Subcutaneous abdominal adipose tissue (tissue), 5 donors: ENCODE measurements around the gene NIPBL.
"Not testable (repeated sequence)": the region's sequence is repeated elsewhere in the genome, so short reads cannot be mapped to it uniquely, and the experiment has no call there.

Source experiments
- H3K27ac ChIP-seq: one replicate; pipeline ENCODE4 v1.7.0; 2013; ENCODE audit warnings: low read depth, mild to moderate bottlenecking, inconsistent platforms, low read length, moderate library complexity
- H3K27me3 ChIP-seq, 5 donors: one replicate each; pipeline ENCODE4 v1.7.0; 2013; ENCODE audit warnings: low read length in 5 of 5, inconsistent platforms in 1 of 5; ENCODE audit not compliant: control insufficient read depth in 5 of 5, insufficient read depth in 4 of 5
- H3K36me3 ChIP-seq, 5 donors: one replicate each; pipeline ENCODE4 v1.7.0; 2013; ENCODE audit warnings: low read length in 5 of 5; ENCODE audit not compliant: control insufficient read depth in 5 of 5, insufficient read depth in 5 of 5
- H3K4me1 ChIP-seq, 5 donors: one replicate each; pipeline ENCODE4 v1.7.0; 2013; ENCODE audit warnings: low read length in 5 of 5, mild to moderate bottlenecking in 3 of 5, moderate library complexity in 1 of 5; ENCODE audit not compliant: control insufficient read depth in 5 of 5, insufficient read depth in 5 of 5
- H3K4me3 ChIP-seq, 5 donors: one replicate each; pipeline ENCODE4 v1.7.0; 2013; ENCODE audit warnings: low read length in 5 of 5, low read depth in 1 of 5
- H3K9ac ChIP-seq, 5 donors: one replicate each; pipeline ENCODE4 v1.7.0; 2013; ENCODE audit warnings: low read length in 5 of 5, mild to moderate bottlenecking in 4 of 5, moderate library complexity in 3 of 5
- H3K9me3 ChIP-seq, 5 donors: one replicate each; pipeline ENCODE4 v1.7.0; 2013; ENCODE audit warnings: low read length in 5 of 5; ENCODE audit not compliant: control insufficient read depth in 5 of 5
- donor health status: healthy.
- donor health status: healthy.
- donor health status: healthy.
- donor health status: healthy.
- donor health status: healthy.

Gene NIPBL

DNA sequence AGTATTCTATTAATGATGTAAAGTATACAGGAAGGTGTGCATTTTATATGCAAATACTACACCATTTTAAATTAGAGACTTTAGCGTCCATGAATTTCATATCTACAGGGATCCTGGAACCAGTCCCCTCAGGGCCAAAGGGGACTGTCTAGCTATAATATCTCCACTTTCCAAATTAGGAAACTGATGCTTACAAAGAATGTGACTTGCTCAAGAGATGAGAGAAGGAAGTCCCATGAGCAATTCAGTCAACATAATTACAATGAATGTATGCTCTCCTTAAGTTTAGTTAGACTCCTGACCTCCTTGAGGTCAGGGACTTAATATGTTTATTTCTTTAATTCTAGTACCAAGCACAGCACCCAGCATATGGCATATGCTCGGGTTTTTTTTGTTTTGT, 23.7 kb downstream of the NIPBL start:
- Histone ChIP-seq H3K9ac (no peak overlapping the region), H3K4me3 (no peak overlapping the region), H3K36me3 (no peaks in the 10 kb centered on the region), H3K27me3 (no peaks in the 10 kb centered on the region), H3K27ac (no peak overlapping the region), H3K4me1 (peaks cover 0 to 20% (median 7%) of the 10 kb centered on the region in 5 donors), H3K9me3 (peaks cover 0 to 3% (median 0%) of the 10 kb centered on the region in 5 donors)

DNA sequence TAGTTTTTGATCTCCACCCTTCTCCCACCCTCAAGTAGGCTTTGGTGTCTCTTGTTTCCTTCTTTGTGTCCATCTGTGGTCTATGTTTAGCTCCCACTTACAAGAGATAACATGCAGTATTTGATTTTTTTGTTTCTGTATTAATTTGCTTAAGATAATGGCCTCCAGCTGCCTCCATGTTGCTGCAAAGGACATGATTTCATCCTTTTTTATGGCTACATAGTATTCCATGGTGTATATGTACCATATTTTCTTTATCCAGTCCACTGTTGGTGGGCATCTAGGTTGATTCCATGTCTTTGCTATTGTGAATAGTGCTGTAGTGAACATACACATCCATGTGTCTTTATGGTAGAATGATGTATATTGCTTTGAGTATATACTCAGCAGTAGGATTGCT, 24.5 kb downstream of the NIPBL start:
- H3K27me3 ChIP-seq, H3K4me3 ChIP-seq, H3K27ac ChIP-seq, H3K9ac ChIP-seq, H3K9me3 ChIP-seq, H3K36me3 ChIP-seq: not testable (repeated sequence)
- peaks cover 0 to 20% (median 7%) of the 10 kb centered on the region in 5 donors for H3K4me1 ChIP-seq

DNA sequence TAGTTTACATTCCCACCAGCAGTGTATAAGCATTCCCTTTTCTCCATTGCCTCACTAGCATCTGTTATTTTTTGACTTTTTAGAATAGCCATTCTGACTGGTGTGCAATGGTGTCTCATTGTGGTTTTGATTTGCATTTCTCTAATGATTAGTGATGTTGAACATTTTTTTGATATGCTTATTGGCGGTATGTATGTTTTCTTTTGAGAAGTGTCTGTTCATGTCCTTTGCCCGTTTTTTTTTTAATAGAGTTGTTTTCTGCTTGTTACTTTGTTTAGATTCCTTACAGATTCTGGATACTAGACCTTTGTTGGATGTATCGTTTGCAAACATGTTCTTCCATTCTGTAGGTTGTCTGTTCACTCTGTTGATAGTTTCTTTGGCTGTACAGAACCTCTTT, 25.3 kb downstream of the NIPBL start:
- Histone ChIP-seq H3K9me3 (peaks cover 0 to 3% (median 0%) of the 10 kb centered on the region in 5 donors), H3K36me3 (no peaks in the 10 kb centered on the region), H3K27me3 (no peaks in the 10 kb centered on the region), H3K9ac (no peak overlapping the region), H3K4me3 (no peak overlapping the region), H3K4me1 (peaks cover 0 to 20% (median 7%) of the 10 kb centered on the region in 5 donors), H3K27ac (no peak overlapping the region)

- Histone ChIP-seq H3K27me3 (no peaks in the 10 kb centered on the region), H3K4me3 (no peak overlapping the region), H3K9ac (no peak overlapping the region), H3K9me3 (peaks cover 0 to 3% (median 0%) of the 10 kb centered on the region in 5 donors), H3K27ac (no peak overlapping the region), H3K4me1 (peaks cover 0 to 20% (median 7%) of the 10 kb centered on the region in 5 donors), H3K36me3 (no peaks in the 10 kb centered on the region)
Measured at GRCh38 chr5:36902353-36902752, 25.8 kb downstream of the NIPBL start.

- Histone ChIP-seq H3K9ac (no peak overlapping the region), H3K4me3 (no peak overlapping the region), H3K27ac (no peak overlapping the region), H3K4me1 (peaks cover 0 to 31% (median 6%) of the 10 kb centered on the region in 5 donors), H3K36me3 (no peaks in the 10 kb centered on the region), H3K9me3 (peaks cover 0 to 3% (median 0%) of the 10 kb centered on the region in 5 donors), H3K27me3 (no peaks in the 10 kb centered on the region)
Measured at GRCh38 chr5:36904677-36905076, 28.1 kb downstream of the NIPBL start.

DNA sequence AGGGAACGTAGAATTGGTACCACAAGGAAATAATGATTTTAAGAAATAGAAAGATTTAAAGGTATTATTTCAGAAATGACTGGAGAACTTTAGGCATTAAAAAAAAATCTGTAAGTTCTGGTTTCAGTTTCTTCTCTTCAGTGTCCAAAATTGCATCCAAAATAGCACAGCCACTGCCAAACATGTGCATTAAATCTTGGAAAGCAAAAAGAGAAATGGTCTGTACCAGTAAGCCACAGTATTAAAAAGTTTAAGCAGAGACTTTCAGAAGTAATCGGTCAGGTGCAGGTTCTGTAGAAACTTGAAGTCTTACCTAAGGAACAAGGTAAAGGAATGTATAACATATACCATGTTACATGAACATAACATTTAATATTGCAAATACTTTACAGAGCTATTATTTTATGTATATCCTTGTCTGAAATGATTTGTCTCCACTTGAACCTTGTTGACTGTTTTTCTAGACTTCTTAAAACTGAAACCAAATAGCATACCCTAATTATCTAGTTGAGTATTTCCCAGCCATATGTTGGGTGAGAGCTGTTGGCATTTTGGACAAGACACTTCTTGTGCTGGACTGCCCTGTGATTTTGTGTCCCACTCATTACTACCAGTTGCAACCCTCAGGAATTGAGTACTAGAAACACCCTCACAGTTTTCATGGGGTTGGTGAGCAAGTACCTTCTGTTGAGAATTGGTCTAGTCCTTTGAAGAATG, 32.1 kb downstream of the NIPBL start:
- no peaks in the 10 kb centered on the region for H3K9me3 ChIP-seq
- H3K27me3 ChIP-seq: no peaks in the 10 kb centered on the region
- no peak overlapping the region for H3K27ac ChIP-seq
- H3K4me1 ChIP-seq: peaks cover 0 to 17% (median 6%) of the 10 kb centered on the region in 5 donors
- H3K9ac ChIP-seq: no peak overlapping the region
- no peaks in the 10 kb centered on the region for H3K36me3 ChIP-seq
- H3K4me3 ChIP-seq: no peak overlapping the region

DNA sequence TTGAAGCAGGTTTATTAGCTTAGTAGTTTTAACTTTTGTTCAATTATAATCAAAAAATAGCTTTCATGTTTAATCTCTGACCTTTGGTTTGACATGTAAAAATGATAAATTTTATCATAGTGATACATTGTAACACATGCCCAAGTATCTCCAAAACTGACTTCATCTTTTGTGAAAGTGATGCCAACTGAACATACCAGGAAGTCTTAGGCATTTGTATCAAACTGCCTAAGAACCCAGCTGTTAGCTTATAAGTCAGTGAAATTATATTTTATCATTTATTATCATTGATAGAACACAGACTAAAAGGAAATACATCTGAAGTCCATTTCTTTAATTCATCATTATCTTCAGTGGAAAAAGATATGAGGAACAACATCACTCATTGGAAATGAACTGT, 39.1 kb downstream of the NIPBL start:
- no peaks in the 10 kb centered on the region for H3K27me3 ChIP-seq
- H3K36me3 ChIP-seq: no peaks in the 10 kb centered on the region
- no peak overlapping the region for H3K9ac ChIP-seq
- H3K27ac ChIP-seq: no peak overlapping the region
- H3K4me1 ChIP-seq: peaks cover 0 to 8% (median 2%) of the 10 kb centered on the region in 5 donors
- H3K4me3 ChIP-seq: no peak overlapping the region
- no peaks in the 10 kb centered on the region for H3K9me3 ChIP-seq

GRCh38 chr5:36916614-36917013, 40.0 kb downstream of the NIPBL start:
- not testable (repeated sequence) for H3K27ac ChIP-seq, H3K9me3 ChIP-seq, H3K36me3 ChIP-seq, H3K9ac ChIP-seq, H3K4me1 ChIP-seq, H3K27me3 ChIP-seq, H3K4me3 ChIP-seq

DNA sequence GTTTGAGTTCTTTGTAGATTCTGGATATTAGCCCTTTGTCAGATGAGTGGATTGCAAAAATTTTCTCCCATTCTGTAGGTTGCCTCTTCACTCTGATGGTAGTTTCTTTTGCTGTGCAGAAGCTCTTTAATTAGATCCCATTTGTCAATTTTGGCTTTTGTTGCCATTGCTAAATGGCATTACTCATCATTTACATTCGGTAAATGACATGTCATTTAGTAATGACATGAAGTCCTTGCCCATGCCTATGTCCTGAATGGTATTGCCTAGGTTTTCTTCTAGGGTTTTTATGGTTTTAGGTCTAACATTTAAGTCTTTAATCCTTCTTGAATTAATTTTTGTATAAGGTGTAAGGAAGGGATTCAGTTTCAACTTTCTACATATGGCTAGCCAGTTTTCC, 40.8 kb downstream of the NIPBL start:
- not testable (repeated sequence) for H3K27me3 ChIP-seq, H3K36me3 ChIP-seq, H3K27ac ChIP-seq, H3K9ac ChIP-seq, H3K9me3 ChIP-seq, H3K4me3 ChIP-seq, H3K4me1 ChIP-seq

DNA sequence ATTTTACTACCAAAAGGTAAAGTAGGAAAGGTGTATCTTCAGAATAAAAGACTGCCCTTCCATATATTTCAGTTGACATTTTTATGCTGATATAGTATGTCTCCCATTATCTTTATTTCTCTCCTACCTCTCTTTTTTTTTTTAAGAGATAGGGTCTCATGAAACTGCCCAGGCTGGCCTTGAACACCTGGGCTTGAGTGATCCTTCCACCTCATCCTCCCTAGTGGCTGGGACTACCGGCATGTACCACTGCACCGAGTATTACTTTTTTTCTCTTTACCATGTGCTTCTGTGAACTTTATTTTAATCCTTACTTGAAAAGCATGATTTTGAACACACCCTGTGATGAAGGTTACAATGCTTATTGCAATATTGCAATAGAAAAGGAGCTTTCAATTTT, 42.7 kb downstream of the NIPBL start:
- H3K4me3 ChIP-seq: no peak overlapping the region
- no peaks in the 10 kb centered on the region for H3K27me3 ChIP-seq
- H3K36me3 ChIP-seq: no peaks in the 10 kb centered on the region
- no peaks in the 10 kb centered on the region for H3K9me3 ChIP-seq
- no peak overlapping the region for H3K27ac ChIP-seq
- peaks cover 0 to 9% (median 0%) of the 10 kb centered on the region in 5 donors for H3K4me1 ChIP-seq
- no peak overlapping the region for H3K9ac ChIP-seq
